PC-9 (cell line): ENCODE data around the gene INTS3. TPM values are rescaled to one million over a fixed set of nuclear protein-coding genes. Genes with fewer than 3 reads are reported as not detected.
"Not testable (repeated sequence)": the region's sequence is repeated elsewhere in the genome, so short reads cannot be mapped to it uniquely, and the experiment has no call there.

Source experiments
- BruUV-seq: library from RNA; stranded (reverse); fragments of 400-500 nt; replicated peaks from 2 replicates; lab custom pipeline; 2021; lab: Mats Ljungman, UMichigan
- CTCF ChIA-PET: fragments of 300-600 bp; sonication (Branson Sonifier 250); formaldehyde crosslinking; loops from one replicate; lab custom pipeline; 2022; ENCODE audit warnings: antibody characterized with exemption; lab: Charles Lee
- POLR2A ChIA-PET: fragments of 300-600 bp; sonication (Branson Sonifier 250); formaldehyde crosslinking; loops from one replicate; lab custom pipeline; 2022; ENCODE audit warnings: antibody characterized with exemption; ENCODE audit not compliant: unreplicated experiment; lab: Charles Lee
- DNase-seq, 2 experiments: peaks; one replicate each; pipeline versions ENCODE4 v3.0.0 to v3.0.0-alpha.2; 2015 to 2022; ENCODE audit warnings: mixed read lengths in 1 of 2
- H2AFZ ChIP-seq: fragments of 200-600 bp; sonication (generic); 2 replicates; pipeline ENCODE4 v1.8.1; 2017; ENCODE audit warnings: antibody characterized with exemption
- H3F3A ChIP-seq: fragments of 200-600 bp; sonication (generic); 2 replicates; pipeline ENCODE4 v1.8.1; 2017; ENCODE audit warnings: antibody characterized with exemption, mild to moderate bottlenecking, low read depth; ENCODE audit not compliant: insufficient read depth
- H3K27ac ChIP-seq: fragments of 200-600 bp; sonication (generic); 2 replicates; pipeline ENCODE4 v1.6.1; 2016; ENCODE audit warnings: mixed run types
- H3K27me3 ChIP-seq: fragments of 200-600 bp; sonication (generic); 2 replicates; pipeline ENCODE4 v1.6.1; 2016; ENCODE audit warnings: low read depth, mixed run types; ENCODE audit not compliant: insufficient read depth
- H3K36me3 ChIP-seq: fragments of 200-600 bp; sonication (generic); 2 replicates; pipeline ENCODE4 v1.6.1; 2016; ENCODE audit warnings: low read depth, mixed run types
- H3K4me1 ChIP-seq: fragments of 200-600 bp; sonication (generic); replicated peaks from 2 replicates; pipeline ENCODE4 v1.6.1; 2016; ENCODE audit warnings: mixed run types; ENCODE audit not compliant: insufficient read depth
- H3K4me2 ChIP-seq: fragments of 200-600 bp; sonication (generic); 2 replicates; pipeline ENCODE4 v1.6.1; 2017; ENCODE audit warnings: mixed run types
- H3K4me3 ChIP-seq: fragments of 200-600 bp; sonication (generic); 2 replicates; pipeline ENCODE4 v1.6.1; 2016; ENCODE audit warnings: mixed run types
- H3K79me2 ChIP-seq: fragments of 200-600 bp; sonication (generic); 2 replicates; pipeline ENCODE4 v1.6.1; 2017; ENCODE audit warnings: low read depth, mixed run types
- H3K9me2 ChIP-seq: fragments of 200-600 bp; sonication (generic); 2 replicates; pipeline ENCODE4 v1.8.1; 2017; ENCODE audit warnings: mild to moderate bottlenecking; ENCODE audit not compliant: insufficient read depth
- H3K9me3 ChIP-seq: fragments of 200-600 bp; sonication (generic); 2 replicates; pipeline ENCODE4 v1.8.1; 2016; ENCODE audit warnings: low read depth; ENCODE audit not compliant: insufficient read depth
- H4K20me1 ChIP-seq: fragments of 200-600 bp; sonication (generic); 2 replicates; pipeline ENCODE4 v1.8.1; 2017; ENCODE audit not compliant: insufficient read depth
- EZH2 ChIP-seq: fragments of 200-600 bp; sonication (generic); IDR thresholded peaks from 2 replicates; pipeline ENCODE4 v1.8.0; 2017; ENCODE audit warnings: antibody characterized with exemption, low read depth
- intact Hi-C: fragments of 100-400 bp; cut with micrococcal nuclease; formaldehyde crosslinking; loops from one replicate; pipeline ENCODE4 v1.10.0; 2022; ENCODE audit not compliant: unreplicated experiment
- total RNA-seq: library from RNA; stranded (reverse); gene quantifications from 2 replicates; pipeline ENCODE4 v1.2.3, GENCODE V29; 2021
- TF ChIP-seq, protein P1 (sequence below): fragments of 200-600 bp; sonication (generic); conservative IDR thresholded peaks from 2 replicates; pipeline ENCODE4 v1.6.1; 2017; ENCODE audit warnings: mixed run types, antibody characterized with exemption, mild to moderate bottlenecking, moderate library complexity

Gene INTS3
- total RNA-seq, 1 experiment from 2014 or later, result 91.7 TPM

DNA sequence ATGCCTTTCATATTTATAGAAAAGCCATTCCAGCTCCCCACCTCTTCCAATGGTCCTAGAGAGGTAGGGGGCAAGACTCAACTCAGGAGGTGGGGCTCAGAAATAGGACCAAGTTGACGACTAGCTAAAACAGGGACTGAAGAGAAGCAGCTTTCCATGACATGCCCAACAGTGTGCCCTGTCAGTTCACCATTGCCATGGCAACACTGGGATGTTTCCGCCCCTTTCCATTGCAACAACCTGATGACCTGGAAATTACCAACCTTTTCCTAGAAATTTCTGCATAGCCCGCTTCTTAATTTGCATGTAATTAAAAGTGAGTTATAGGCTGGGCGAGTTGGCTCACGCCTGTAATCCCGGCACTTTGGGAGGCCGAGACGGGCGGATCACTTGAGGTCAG is 22.4 kb upstream of the INTS3 start:
- intact Hi-C loops, result no loop called here
- ChIA-PET CTCF (interaction anchor here (0.6 kb wide), 1 partner anchor 31 kb away, joined by 3 read pairs; no protein-coding TSS in a partner anchor), POLR2A (no interaction called here)
- no TSS peak for BruUV-seq
- H3K4me1 ChIP-seq, result peaks cover 29% of the 10 kb centered on the region
- no peak overlapping the region for H3K4me2 ChIP-seq
- H3K9me2 ChIP-seq, result no peaks in the 10 kb centered on the region
- TF ChIP-seq EZH2, result no peak
- TF ChIP-seq, protein P1, sequence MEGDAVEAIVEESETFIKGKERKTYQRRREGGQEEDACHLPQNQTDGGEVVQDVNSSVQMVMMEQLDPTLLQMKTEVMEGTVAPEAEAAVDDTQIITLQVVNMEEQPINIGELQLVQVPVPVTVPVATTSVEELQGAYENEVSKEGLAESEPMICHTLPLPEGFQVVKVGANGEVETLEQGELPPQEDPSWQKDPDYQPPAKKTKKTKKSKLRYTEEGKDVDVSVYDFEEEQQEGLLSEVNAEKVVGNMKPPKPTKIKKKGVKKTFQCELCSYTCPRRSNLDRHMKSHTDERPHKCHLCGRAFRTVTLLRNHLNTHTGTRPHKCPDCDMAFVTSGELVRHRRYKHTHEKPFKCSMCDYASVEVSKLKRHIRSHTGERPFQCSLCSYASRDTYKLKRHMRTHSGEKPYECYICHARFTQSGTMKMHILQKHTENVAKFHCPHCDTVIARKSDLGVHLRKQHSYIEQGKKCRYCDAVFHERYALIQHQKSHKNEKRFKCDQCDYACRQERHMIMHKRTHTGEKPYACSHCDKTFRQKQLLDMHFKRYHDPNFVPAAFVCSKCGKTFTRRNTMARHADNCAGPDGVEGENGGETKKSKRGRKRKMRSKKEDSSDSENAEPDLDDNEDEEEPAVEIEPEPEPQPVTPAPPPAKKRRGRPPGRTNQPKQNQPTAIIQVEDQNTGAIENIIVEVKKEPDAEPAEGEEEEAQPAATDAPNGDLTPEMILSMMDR, result no peak
- H3K27me3 ChIP-seq, result no peaks in the 10 kb centered on the region
- H3K79me2 ChIP-seq, result no peaks in the 10 kb centered on the region
- DNase-seq, result no peak
- no peaks in the 10 kb centered on the region for H3K9me3 ChIP-seq
- H3F3A ChIP-seq, result peaks cover 22% of the 10 kb centered on the region; the same call in 1 of the 2 replicates
- no peak overlapping the region for H3K4me3 ChIP-seq
- H3K27ac ChIP-seq, result no peak overlapping the region
- H3K36me3 ChIP-seq, result no peaks in the 10 kb centered on the region
- no peaks in the 10 kb centered on the region for H4K20me1 ChIP-seq
- no peak overlapping the region for H2AFZ ChIP-seq

DNA sequence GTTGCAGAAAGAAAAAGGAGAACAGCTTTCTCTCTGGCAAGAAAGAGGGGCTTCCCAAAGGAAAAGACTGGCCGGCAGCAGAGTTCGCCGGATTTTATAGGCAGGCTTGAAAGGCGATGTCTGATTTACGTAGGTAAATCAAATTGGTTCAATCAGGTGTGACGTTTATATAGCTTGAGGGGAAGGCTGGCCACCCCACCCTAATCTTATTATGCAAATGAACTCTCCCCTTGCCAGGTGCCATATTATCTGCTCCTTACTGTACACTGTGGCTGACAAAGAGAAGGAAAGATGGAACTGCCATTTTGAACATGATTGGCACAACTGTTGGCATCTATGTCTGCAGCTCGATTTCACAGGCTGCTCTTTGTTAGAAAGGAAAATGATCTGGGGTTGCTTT is 16.8 kb upstream of the INTS3 start:
- no peaks in the 10 kb centered on the region for H3K9me3 ChIP-seq
- no peak overlapping the region for H3K4me3 ChIP-seq
- no peaks in the 10 kb centered on the region for H3K79me2 ChIP-seq
- H3K4me1 ChIP-seq, result peaks cover 29% of the 10 kb centered on the region
- ChIA-PET POLR2A (interaction anchor here (0.6 kb wide), 1 partner anchor 11 kb away, joined by 3 read pairs; no protein-coding TSS in a partner anchor), CTCF (no interaction called here)
- H3K27me3 ChIP-seq, result no peaks in the 10 kb centered on the region
- no peaks in the 10 kb centered on the region for H3K9me2 ChIP-seq
- no TSS peak for BruUV-seq
- H4K20me1 ChIP-seq, result no peaks in the 10 kb centered on the region
- no peak overlapping the region for H3K27ac ChIP-seq
- H2AFZ ChIP-seq, result no peak overlapping the region
- TF ChIP-seq EZH2, result no peak
- TF ChIP-seq, protein P1, result no peak
- H3K36me3 ChIP-seq, result no peaks in the 10 kb centered on the region
- intact Hi-C loops, result no loop called here
- H3K4me2 ChIP-seq, result no peak overlapping the region
- no peak for DNase-seq
- peaks cover 28% of the 10 kb centered on the region; the same call in 1 of the 2 replicates for H3F3A ChIP-seq

- H3K79me2 ChIP-seq, H3K27me3 ChIP-seq, H3K27ac ChIP-seq, POLR2A ChIA-PET, H3K9me2 ChIP-seq, H3F3A ChIP-seq, BruUV-seq, intact Hi-C loops, DNase-seq, H3K4me2 ChIP-seq, H3K36me3 ChIP-seq, H3K4me1 ChIP-seq, H2AFZ ChIP-seq, H3K9me3 ChIP-seq, H3K4me3 ChIP-seq, H4K20me1 ChIP-seq: not testable (repeated sequence)
- CTCF ChIA-PET, result interaction anchor here (0.6 kb wide), 1 partner anchor 692 kb away, joined by 3 read pairs; no protein-coding TSS in a partner anchor
These were observed 11.6 kb upstream of the INTS3 start for GRCh38 chr1:153716211-153716610.

DNA sequence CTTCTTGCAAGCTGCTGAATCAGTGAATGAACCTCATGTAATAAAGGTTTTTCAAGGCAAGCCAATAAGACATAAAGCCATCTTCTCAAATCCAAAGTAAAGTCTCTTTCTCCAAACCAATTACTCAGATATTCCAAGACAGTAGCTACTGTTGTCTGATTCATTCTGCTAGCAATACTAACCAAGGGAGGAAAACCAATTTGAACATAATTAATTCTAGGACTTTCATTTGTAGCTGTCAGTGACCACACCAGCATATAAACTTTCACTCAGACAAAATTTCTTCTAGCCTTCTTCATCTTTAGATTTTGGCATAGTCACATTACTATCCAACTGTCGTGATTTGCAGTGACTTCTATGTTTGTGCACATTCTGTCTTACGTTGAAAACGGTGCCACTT is 10.5 kb upstream of the INTS3 start:
- H3K36me3 ChIP-seq, result no peaks in the 10 kb centered on the region
- no peaks in the 10 kb centered on the region; the same call in 1 of the 2 replicates for H3F3A ChIP-seq
- intact Hi-C loops, result no loop called here
- no peaks in the 10 kb centered on the region for H4K20me1 ChIP-seq
- H3K4me1 ChIP-seq, result no peaks in the 10 kb centered on the region
- DNase-seq, result no peak
- no peak overlapping the region for H3K27ac ChIP-seq
- H2AFZ ChIP-seq, result no peak overlapping the region
- no peak overlapping the region for H3K4me3 ChIP-seq
- ChIA-PET POLR2A (no interaction called here), CTCF (no interaction called here)
- TF ChIP-seq, protein P1, result no peak
- no peak for TF ChIP-seq EZH2
- no peak overlapping the region for H3K4me2 ChIP-seq
- no peaks in the 10 kb centered on the region for H3K9me3 ChIP-seq
- BruUV-seq, result no TSS peak
- H3K9me2 ChIP-seq, result no peaks in the 10 kb centered on the region
- H3K79me2 ChIP-seq, result no peaks in the 10 kb centered on the region
- no peaks in the 10 kb centered on the region for H3K27me3 ChIP-seq
